Measurements from ENCODE around the gene TEKT5.
A peak's percentile ranks its signal among the peaks of the same experiment; 100 is the strongest.

Gene TEKT5

GRCh38 chr16:10676284-10676683, 18.4 kb downstream of the TEKT5 start:
- DNase-seq (ENCODE audit: insufficient read length, low spot score): no peak
- FAIRE-seq: no peak
- TF ChIP-seq POLR2A (IDR thresholded peaks at IDR 0.05; ENCODE audit: low read depth, low read length): no peak

- no peak for DNase-seq (ENCODE audit: insufficient read length, low spot score)
- no peak for FAIRE-seq
- no peak for TF ChIP-seq POLR2A (IDR thresholded peaks at IDR 0.05; ENCODE audit: low read depth, low read length)
These were observed 18.9 kb downstream of the TEKT5 start for GRCh38 chr16:10675861-10676260.

- no peak for TF ChIP-seq POLR2A (IDR thresholded peaks at IDR 0.05; ENCODE audit: low read depth, low read length)
- FAIRE-seq: no peak
- no peak for DNase-seq (ENCODE audit: insufficient read length, low spot score)
These were observed 19.5 kb downstream of the TEKT5 start for GRCh38 chr16:10675216-10675615.

- TF ChIP-seq POLR2A (IDR thresholded peaks at IDR 0.05; ENCODE audit: low read depth, low read length): no peak
- FAIRE-seq (no peak), DNase-seq (ENCODE audit: insufficient read length, low spot score) (no peak)
These were observed 23.0 kb downstream of the TEKT5 start for GRCh38 chr16:10671729-10672128.

- no peak for TF ChIP-seq POLR2A (IDR thresholded peaks at IDR 0.05; ENCODE audit: low read depth, low read length)
- no peak for FAIRE-seq
These were observed 24.9 kb downstream of the TEKT5 start for GRCh38 chr16:10669791-10670190.

GRCh38 chr16:10668322-10669045, 26.2 kb downstream of the TEKT5 start:
- no peak for TF ChIP-seq POLR2A (IDR thresholded peaks at IDR 0.05; ENCODE audit: low read depth, low read length)
- FAIRE-seq: no peak
- peak; percentile 35 for DNase-seq (ENCODE audit: insufficient read length, low spot score)

More at GRCh38 chr16:10669791-10670190, 24.9 kb downstream of the TEKT5 start:
- DNase-seq (ENCODE audit: insufficient read length, low spot score): no peak

- DNase-seq (ENCODE audit: insufficient read length, low spot score) (no peak), FAIRE-seq (no peak)
- TF ChIP-seq POLR2A (IDR thresholded peaks at IDR 0.05; ENCODE audit: low read depth, low read length): no peak
These were observed 27.5 kb downstream of the TEKT5 start for GRCh38 chr16:10667239-10667638.

GRCh38 chr16:10666291-10666690, 28.4 kb downstream of the TEKT5 start:
- DNase-seq (ENCODE audit: insufficient read length, low spot score) (no peak), FAIRE-seq (no peak)
- no peak for TF ChIP-seq POLR2A (IDR thresholded peaks at IDR 0.05; ENCODE audit: low read depth, low read length)

- FAIRE-seq (no peak), DNase-seq (ENCODE audit: insufficient read length, low spot score) (no peak)
- no peak for TF ChIP-seq POLR2A (IDR thresholded peaks at IDR 0.05; ENCODE audit: low read depth, low read length)
These were observed 29.6 kb downstream of the TEKT5 start for GRCh38 chr16:10665166-10665565.

GRCh38 chr16:10664720-10665126, 30.0 kb downstream of the TEKT5 start:
- no peak for TF ChIP-seq POLR2A (IDR thresholded peaks at IDR 0.05; ENCODE audit: low read depth, low read length)
- DNase-seq (ENCODE audit: insufficient read length, low spot score) (no peak), FAIRE-seq (no peak)

- no peak for TF ChIP-seq POLR2A (IDR thresholded peaks at IDR 0.05; ENCODE audit: low read depth, low read length)
- FAIRE-seq (no peak), DNase-seq (ENCODE audit: insufficient read length, low spot score) (no peak)
These were observed 31.0 kb downstream of the TEKT5 start for GRCh38 chr16:10663744-10664143.

GRCh38 chr16:10663146-10663545, 31.6 kb downstream of the TEKT5 start:
- DNase-seq (ENCODE audit: insufficient read length, low spot score): no peak
- no peak for FAIRE-seq

GRCh38 chr16:10662212-10662611, 32.5 kb downstream of the TEKT5 start:
- no peak for TF ChIP-seq POLR2A (IDR thresholded peaks at IDR 0.05; ENCODE audit: low read depth, low read length)
- no peak for DNase-seq (ENCODE audit: insufficient read length, low spot score)
- no peak for FAIRE-seq

More at GRCh38 chr16:10663146-10663545, 31.6 kb downstream of the TEKT5 start:
- TF ChIP-seq POLR2A (IDR thresholded peaks at IDR 0.05; ENCODE audit: low read depth, low read length): no peak

GRCh38 chr16:10661737-10662136, 33.0 kb downstream of the TEKT5 start:
- no peak for TF ChIP-seq POLR2A (IDR thresholded peaks at IDR 0.05; ENCODE audit: low read depth, low read length)
- DNase-seq (ENCODE audit: insufficient read length, low spot score) (no peak), FAIRE-seq (no peak)

GRCh38 chr16:10660950-10661635, 33.6 kb downstream of the TEKT5 start:
- TF ChIP-seq POLR2A (IDR thresholded peaks at IDR 0.05; ENCODE audit: low read depth, low read length): no peak
- no peak for FAIRE-seq
- no peak for DNase-seq (ENCODE audit: insufficient read length, low spot score)
